Nephron (organoid): Measurements from ENCODE around the gene CLEC1A.

Source experiments
- H3K27ac Mint-ChIP-seq, 3 experiments: 2 replicates each; pipeline ENCODE4 v1.8.0; 2020; ENCODE audit warnings: mixed read lengths in 3 of 3, mild to moderate bottlenecking in 2 of 3, moderate library complexity in 1 of 3
- H3K27me3 Mint-ChIP-seq: 2 replicates; pipeline ENCODE4 v1.8.0; 2021; ENCODE audit warnings: low read depth, mild to moderate bottlenecking, moderate library complexity, mixed read lengths
- H3K36me3 Mint-ChIP-seq: 2 replicates; pipeline ENCODE4 v1.8.0; 2020; ENCODE audit warnings: low read depth, mixed read lengths
- H3K4me1 Mint-ChIP-seq: 2 replicates; pipeline ENCODE4 v1.8.0; 2020; ENCODE audit warnings: mixed read lengths
- H3K4me3 Mint-ChIP-seq, 3 experiments: 2 replicates each; pipeline ENCODE4 v1.8.0; 2020; ENCODE audit warnings: mild to moderate bottlenecking in 3 of 3, mixed read lengths in 3 of 3, moderate library complexity in 2 of 3
- H3K9me3 Mint-ChIP-seq: 2 replicates; pipeline ENCODE4 v1.8.0; 2020; ENCODE audit warnings: mixed read lengths
- TF ChIP-seq, protein P1 (sequence below), 3 experiments: fragments of 200-600 bp; sonication (generic); IDR thresholded peaks; one replicate each; pipeline ENCODE4 v1.5.0; 2021; ENCODE audit warnings: antibody characterized with exemption in 3 of 3; ENCODE audit not compliant: unreplicated experiment in 3 of 3

CLEC1A gene

GRCh38 chr12:10135126-10135525 is 36.3 kb upstream of the CLEC1A start:
- TF ChIP-seq, protein P1, sequence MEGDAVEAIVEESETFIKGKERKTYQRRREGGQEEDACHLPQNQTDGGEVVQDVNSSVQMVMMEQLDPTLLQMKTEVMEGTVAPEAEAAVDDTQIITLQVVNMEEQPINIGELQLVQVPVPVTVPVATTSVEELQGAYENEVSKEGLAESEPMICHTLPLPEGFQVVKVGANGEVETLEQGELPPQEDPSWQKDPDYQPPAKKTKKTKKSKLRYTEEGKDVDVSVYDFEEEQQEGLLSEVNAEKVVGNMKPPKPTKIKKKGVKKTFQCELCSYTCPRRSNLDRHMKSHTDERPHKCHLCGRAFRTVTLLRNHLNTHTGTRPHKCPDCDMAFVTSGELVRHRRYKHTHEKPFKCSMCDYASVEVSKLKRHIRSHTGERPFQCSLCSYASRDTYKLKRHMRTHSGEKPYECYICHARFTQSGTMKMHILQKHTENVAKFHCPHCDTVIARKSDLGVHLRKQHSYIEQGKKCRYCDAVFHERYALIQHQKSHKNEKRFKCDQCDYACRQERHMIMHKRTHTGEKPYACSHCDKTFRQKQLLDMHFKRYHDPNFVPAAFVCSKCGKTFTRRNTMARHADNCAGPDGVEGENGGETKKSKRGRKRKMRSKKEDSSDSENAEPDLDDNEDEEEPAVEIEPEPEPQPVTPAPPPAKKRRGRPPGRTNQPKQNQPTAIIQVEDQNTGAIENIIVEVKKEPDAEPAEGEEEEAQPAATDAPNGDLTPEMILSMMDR (IDR thresholded peaks at IDR 0.05; ENCODE audit: unreplicated experiment in 3 of 3): no peak
- Mint-ChIP-seq H3K9me3 (no peaks in the 10 kb centered on the region), H3K4me3 (no peak overlapping the region), H3K27me3 (no peaks in the 10 kb centered on the region), H3K36me3 (no peaks in the 10 kb centered on the region), H3K27ac (no peak overlapping the region), H3K4me1 (no peaks in the 10 kb centered on the region)

- H3K36me3 Mint-ChIP-seq: no peaks in the 10 kb centered on the region
- no peak overlapping the region for H3K27ac Mint-ChIP-seq
- H3K4me3 Mint-ChIP-seq: no peak overlapping the region
- no peaks in the 10 kb centered on the region for H3K27me3 Mint-ChIP-seq
- H3K9me3 Mint-ChIP-seq: no peaks in the 10 kb centered on the region
- TF ChIP-seq, protein P1 (IDR thresholded peaks at IDR 0.05; ENCODE audit: unreplicated experiment in 3 of 3): no peak
- H3K4me1 Mint-ChIP-seq: no peaks in the 10 kb centered on the region
Observed at GRCh38 chr12:10132850-10133370, 34.1 kb upstream of the CLEC1A start.

DNA sequence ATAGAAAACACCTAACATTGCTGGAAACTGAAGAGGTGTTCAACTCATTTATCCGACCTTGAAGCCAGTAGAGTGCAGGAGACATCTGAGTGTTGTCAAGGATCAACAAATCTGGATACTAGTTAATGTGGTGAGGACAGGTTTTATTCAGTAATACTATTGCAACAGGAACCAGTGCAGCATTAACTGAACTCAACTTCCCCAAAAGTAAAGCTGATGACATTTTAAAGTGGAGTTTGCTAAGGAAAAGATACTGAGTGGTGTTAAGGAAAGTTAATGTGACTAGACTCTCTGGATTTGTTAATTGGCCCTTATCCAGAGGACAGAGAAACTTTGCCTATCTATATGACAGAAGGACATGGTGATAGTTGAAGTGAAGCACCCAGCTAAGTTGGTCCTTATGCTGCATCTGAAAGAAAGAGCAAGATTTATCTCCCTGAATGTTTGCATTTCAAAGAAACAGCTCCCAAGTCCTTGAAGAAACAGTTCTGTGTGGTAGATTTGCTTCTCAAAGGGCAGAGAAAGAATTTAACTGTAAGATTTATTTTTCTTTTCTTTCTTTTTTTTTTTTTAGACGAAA is 32.4 kb upstream of the CLEC1A start:
- H3K4me1 Mint-ChIP-seq: no peaks in the 10 kb centered on the region
- no peaks in the 10 kb centered on the region for H3K36me3 Mint-ChIP-seq
- no peaks in the 10 kb centered on the region for H3K9me3 Mint-ChIP-seq
- H3K27ac Mint-ChIP-seq: no peak overlapping the region
- no peak overlapping the region for H3K4me3 Mint-ChIP-seq
- H3K27me3 Mint-ChIP-seq: no peaks in the 10 kb centered on the region
- TF ChIP-seq, protein P1 (IDR thresholded peaks at IDR 0.05; ENCODE audit: unreplicated experiment in 3 of 3): no peak

DNA sequence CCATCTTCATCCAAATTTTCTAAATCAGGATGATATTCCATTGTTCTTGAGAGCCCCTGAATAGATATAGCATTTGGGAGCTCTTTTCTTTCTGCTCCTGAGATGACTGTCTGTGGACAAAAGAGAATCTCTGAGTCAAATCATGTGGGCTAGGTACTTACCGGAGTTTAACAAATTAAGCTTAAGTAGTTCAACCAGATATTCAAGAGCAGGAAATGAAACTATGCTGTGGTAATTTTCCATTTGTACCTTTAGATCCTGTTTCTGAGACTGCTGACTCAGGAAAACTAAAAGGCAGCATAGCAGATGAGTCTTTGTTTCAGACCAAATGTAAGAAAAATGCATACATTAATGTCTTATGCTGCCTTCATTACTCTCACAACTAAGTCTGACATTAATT is 31.3 kb upstream of the CLEC1A start, which contains the start of gene CLEC7A:
Gene CLEC7A (minus strand): TSS at position 158 of the 400 bp plus-strand sequence. CDS start 117 bp downstream, at position 41.
- no peaks in the 10 kb centered on the region for H3K9me3 Mint-ChIP-seq
- TF ChIP-seq, protein P1 (IDR thresholded peaks at IDR 0.05; ENCODE audit: unreplicated experiment in 3 of 3): no peak
- H3K4me3 Mint-ChIP-seq: no peak within 1 kb of the TSS
- H3K4me1 Mint-ChIP-seq: no peaks in the 10 kb centered on the region
- no peaks in the 10 kb centered on the region for H3K36me3 Mint-ChIP-seq
- H3K27me3 Mint-ChIP-seq: no peaks in the 10 kb centered on the region
- peak within 1 kb of the TSS in 1 of 3 experiments; percentile 55 for H3K27ac Mint-ChIP-seq

DNA sequence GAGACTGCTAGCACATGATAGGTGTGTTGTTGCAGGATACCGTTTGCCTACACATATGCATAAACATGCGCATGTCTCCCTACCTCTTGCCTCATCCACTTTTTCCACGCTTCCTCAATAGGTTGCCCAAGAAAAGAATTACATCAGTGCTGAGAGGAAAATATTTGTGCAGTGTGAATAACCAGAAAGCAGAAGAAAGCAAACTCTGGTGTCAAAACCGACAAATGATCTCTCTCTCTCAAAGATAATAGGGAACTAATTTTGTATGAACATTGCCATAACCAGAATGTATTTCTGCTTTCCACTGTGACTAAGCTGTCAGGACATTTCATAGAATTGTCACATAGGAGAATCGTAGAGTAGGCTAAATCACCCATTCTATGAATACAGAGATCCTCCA is 29.9 kb upstream of the CLEC1A start:
- Mint-ChIP-seq H3K9me3 (no peaks in the 10 kb centered on the region), H3K27ac (no peak overlapping the region), H3K4me1 (no peaks in the 10 kb centered on the region), H3K4me3 (no peak overlapping the region), H3K36me3 (no peaks in the 10 kb centered on the region), H3K27me3 (no peaks in the 10 kb centered on the region)
- TF ChIP-seq, protein P1 (IDR thresholded peaks at IDR 0.05; ENCODE audit: unreplicated experiment in 3 of 3): no peak

- H3K27ac Mint-ChIP-seq: no peak overlapping the region
- TF ChIP-seq, protein P1 (IDR thresholded peaks at IDR 0.05; ENCODE audit: unreplicated experiment in 3 of 3): no peak
- H3K36me3 Mint-ChIP-seq: no peaks in the 10 kb centered on the region
- H3K4me3 Mint-ChIP-seq: no peak overlapping the region
- no peaks in the 10 kb centered on the region for H3K9me3 Mint-ChIP-seq
- H3K4me1 Mint-ChIP-seq: no peaks in the 10 kb centered on the region
- no peaks in the 10 kb centered on the region for H3K27me3 Mint-ChIP-seq
Observed at GRCh38 chr12:10126413-10126812, 27.6 kb upstream of the CLEC1A start.
